Breast epithelium (tissue), 3 donors: Measurements from ENCODE around the gene DACT2.

Source experiments
- POLR2A ChIP-seq: fragments of 450-650 bp; IDR thresholded peaks from one replicate; pipeline ENCODE4 v1.6.1; 2016; ENCODE audit warnings: antibody characterized with exemption, mild to moderate bottlenecking, moderate library complexity
- POLR2AphosphoS5 ChIP-seq, 3 donors: sonication (generic); formaldehyde crosslinking; IDR thresholded peaks; one replicate each; pipeline ENCODE4 v1.6.1; 2017; ENCODE audit warnings: antibody characterized with exemption in 3 of 3

DNA sequence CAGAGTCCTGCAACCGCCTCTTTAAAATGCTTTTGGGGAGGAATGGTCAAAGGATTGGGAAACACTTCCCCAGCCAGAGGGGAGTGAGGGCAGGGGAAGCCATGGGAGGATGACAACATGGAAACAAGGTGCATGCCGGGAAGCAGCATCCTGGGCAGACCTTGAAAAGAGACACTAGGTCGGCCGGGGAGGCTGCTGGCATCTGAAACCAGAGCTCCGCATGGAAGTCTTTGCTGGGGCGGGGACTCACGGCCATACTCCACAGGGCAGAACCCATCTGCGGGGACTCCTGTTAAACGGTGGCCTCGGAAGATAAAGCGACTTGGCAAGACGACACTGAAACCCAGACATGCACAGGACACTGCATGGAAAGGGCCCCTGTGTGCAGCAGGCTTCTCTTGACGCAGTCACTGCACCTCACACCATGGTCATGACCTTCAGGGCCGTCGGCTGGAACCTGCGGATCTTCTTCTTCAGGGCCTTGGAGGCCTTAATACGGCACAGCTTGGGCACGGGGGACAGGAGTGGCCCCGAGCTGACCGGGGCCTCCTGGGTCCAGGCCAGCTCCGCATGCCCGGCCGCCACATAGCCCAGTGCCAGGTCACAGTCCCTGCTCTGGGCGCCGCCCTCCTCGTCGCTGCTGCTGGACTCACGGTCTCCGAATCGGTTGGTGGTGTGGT lies 12.4 kb downstream of the DACT2 start:
- TF ChIP-seq POLR2A, result no peak
- no peak for TF ChIP-seq POLR2AphosphoS5 (IDR thresholded peaks at IDR 0.05)
